Testis (tissue), 2 donors: Measurements from ENCODE around the gene LIPF.

Experiments
- POLR2A ChIP-seq: fragments of 450-650 bp; IDR thresholded peaks from one replicate; pipeline ENCODE4 v1.6.1; 2017; ENCODE audit warnings: antibody characterized with exemption, mild to moderate bottlenecking, moderate library complexity
- TF ChIP-seq, protein P1 (sequence below), 3 experiments: fragments of 450-650 bp in 2 of 3; fragments of 200-600 bp in 1 of 3; sonication (generic) in 1 of 3; IDR thresholded peaks; one replicate each; pipeline ENCODE4 v1.5.1; 2016 to 2019; ENCODE audit warnings: antibody characterized with exemption in 3 of 3, mild to moderate bottlenecking in 2 of 3, moderate library complexity in 1 of 3

DNA sequence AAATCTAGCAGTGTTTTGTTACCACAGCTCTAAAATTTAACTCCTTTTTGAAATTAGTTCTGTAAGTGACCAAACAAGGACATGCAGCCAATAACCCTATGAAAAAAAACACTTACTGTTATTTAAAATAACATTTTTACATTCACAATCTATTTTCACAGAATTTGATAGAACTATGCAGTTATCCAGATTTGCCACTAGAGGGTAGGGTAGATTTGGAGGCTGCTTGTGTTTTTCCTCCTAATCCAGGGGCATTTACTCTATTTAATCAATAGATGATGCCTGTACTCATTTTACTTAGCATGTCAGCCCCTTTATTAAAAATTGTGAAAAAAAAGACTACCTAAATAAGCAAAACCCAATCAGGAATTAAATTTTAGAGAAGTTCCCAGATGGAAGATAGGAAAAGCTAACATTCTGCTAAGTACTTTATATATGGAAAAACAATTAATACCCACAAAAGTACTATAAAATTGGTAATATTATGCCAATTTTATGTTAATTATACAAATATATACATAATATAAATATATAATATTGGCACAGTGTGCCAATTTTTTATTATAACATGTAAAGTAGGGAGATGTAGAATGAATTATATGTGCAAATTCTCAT is 23.7 kb downstream of the LIPF start:
- TF ChIP-seq POLR2A: no peak
- TF ChIP-seq, protein P1, sequence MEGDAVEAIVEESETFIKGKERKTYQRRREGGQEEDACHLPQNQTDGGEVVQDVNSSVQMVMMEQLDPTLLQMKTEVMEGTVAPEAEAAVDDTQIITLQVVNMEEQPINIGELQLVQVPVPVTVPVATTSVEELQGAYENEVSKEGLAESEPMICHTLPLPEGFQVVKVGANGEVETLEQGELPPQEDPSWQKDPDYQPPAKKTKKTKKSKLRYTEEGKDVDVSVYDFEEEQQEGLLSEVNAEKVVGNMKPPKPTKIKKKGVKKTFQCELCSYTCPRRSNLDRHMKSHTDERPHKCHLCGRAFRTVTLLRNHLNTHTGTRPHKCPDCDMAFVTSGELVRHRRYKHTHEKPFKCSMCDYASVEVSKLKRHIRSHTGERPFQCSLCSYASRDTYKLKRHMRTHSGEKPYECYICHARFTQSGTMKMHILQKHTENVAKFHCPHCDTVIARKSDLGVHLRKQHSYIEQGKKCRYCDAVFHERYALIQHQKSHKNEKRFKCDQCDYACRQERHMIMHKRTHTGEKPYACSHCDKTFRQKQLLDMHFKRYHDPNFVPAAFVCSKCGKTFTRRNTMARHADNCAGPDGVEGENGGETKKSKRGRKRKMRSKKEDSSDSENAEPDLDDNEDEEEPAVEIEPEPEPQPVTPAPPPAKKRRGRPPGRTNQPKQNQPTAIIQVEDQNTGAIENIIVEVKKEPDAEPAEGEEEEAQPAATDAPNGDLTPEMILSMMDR (IDR thresholded peaks at IDR 0.05): peak; percentile 23 to 73 (median 47)
